GM21526 (cell line): ENCODE measurements around the gene ANXA9.

Experiments
- ATAC-seq: cut with Tn5 transposase; IDR thresholded peaks from one replicate; pipeline ENCODE4 v1.9.1; 2021; ENCODE audit warnings: moderate library complexity; ENCODE audit not compliant: unreplicated experiment, low FRiP score

The ANXA9 gene

DNA sequence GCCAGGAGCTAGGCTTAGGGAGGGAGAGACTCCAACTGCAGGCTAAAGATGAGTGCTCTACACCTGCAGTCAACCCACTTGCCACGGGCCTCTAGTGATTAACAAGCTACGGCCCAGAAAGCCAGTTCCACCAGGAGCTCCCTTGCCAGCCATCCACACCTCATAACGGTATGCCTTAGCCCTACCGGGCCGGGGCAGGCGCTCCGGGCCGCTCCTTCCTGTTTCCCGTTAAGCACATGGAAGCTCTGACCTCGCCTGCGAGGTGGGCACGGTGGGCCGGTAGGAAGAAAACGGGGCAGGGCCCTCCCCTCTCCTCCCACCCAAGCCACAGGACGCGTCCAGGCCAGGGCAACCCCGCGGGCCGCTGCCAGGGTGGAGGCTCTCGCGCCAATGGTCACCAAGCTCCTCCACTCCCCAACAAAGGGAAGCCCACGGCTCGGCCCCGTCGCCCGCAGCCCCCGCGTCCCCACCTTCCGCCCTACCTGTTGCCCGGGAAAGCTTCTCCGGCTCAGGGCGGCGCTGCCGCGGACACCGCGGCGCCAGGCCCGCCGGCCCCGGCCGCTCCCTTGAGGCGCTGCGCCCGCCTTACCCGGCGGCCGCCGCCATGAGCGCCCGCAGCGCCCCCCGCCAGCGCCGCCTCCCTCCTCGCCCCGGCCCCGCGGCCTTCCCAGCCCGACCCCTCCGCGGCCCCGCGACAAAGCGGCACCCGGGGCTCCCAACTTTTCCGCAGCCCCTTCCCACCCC is 8.1 kb upstream of the ANXA9 start:
- peak; percentile 29 for ATAC-seq

DNA sequence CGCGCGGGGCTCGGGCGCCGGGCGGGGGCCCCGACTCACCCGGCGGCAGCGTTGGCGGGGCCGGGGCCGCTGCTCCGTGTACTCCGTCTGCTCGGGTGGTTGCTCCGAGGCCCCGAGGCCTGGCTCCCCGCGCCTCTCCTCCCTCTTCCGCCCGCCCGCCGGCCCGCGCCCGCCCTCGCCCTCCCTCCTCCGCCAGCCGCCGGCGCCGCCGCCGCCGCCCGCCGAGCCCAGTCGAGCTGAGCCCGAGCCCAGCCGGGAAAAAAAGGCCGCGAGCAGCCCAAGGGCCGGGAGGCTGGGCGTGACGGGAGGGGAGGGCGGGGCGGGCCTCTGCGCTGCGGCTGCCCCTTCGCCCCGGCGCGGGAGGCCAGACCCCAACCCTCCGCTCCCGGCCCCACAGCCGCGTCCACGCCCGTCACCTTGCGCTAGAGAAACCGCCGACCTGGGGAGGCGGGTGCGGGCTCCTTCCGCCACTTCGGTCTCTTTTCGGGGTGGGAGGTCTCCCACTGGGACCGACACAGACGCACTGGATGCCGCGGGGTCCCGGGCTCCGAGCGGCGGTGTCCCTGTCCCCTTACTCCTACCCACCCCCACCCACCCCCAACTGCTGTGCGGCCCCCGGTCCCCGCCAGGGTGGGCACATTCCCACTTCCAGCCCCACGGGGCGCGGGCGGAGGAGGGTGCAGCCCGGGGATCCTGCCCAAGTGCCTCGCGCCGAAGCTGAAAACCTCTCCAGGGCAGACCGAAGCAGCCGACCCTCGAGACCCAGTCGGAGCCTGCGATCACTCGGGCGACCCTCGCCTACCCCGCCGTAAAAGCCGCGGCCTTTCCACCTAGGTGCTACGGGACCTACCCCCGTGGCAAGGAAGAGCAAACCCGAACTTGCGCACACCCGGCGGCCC is 7.3 kb upstream of the ANXA9 start, which contains the start of gene CERS2:
Gene CERS2 (minus strand): TSS at position 256 of the 899 bp plus-strand sequence. CDS start 5,745 bp downstream, outside the sequence.
- peak; percentile 41 for ATAC-seq

DNA sequence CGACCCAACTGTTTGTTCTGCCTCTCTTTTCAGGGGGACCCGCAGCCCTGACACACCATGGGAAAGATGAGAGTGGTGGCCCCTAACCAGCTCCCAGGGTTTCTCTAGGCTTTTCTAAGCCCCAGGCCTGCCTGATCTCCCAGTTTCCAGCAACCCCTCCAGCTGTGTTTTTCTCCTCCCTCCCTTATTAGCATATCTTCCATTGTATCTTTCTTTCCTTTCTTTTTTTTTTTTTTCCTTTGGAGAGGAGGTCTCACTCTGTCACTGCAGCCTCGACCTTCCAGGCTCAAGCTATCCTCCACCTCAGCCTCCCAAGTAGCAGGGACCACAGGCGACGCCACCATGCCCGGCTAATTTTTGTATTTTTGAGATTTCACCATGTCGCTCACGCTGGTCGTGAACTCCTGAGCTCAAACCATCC is 5.7 kb upstream of the ANXA9 start:
- no peak for ATAC-seq

DNA sequence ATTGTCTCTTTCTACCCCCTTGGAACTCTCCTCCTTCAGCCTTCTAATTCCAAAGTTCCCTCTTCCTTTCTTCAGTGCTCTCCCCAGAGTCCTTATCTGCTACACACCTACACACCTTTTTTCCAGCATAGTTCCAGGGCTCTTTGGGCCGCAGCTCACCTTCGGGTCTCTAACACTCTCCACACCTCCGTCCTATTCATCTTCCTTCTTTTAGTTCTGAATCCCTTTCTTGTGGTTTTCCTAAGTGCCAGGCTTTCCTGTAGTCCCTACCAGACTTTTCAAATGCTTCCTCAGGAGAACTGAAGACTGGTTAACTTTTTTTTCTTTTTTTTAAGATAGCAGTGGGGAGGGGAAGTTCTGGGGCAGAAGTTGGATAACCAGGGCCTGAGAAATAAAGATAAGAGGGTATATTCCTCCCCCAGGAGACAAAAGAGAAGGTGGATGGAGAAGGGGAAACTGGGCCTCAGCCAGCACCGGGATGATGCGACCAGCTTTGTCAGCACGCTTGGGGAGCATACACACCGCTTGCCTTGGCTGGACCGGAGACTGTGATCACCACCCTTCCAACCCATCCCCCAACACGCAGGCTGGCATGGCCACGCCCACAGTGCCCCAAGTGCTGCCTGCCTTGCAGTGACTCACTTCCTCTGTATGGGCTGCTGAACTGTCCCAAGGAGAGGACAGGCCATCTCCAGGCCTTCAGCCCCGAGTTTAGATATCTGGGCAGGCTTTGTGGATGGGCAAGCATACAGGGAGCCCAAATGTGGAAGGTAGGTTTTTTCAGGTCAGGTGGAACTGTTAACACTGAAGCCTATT is 5.0 kb upstream of the ANXA9 start:
- ATAC-seq: no peak

DNA sequence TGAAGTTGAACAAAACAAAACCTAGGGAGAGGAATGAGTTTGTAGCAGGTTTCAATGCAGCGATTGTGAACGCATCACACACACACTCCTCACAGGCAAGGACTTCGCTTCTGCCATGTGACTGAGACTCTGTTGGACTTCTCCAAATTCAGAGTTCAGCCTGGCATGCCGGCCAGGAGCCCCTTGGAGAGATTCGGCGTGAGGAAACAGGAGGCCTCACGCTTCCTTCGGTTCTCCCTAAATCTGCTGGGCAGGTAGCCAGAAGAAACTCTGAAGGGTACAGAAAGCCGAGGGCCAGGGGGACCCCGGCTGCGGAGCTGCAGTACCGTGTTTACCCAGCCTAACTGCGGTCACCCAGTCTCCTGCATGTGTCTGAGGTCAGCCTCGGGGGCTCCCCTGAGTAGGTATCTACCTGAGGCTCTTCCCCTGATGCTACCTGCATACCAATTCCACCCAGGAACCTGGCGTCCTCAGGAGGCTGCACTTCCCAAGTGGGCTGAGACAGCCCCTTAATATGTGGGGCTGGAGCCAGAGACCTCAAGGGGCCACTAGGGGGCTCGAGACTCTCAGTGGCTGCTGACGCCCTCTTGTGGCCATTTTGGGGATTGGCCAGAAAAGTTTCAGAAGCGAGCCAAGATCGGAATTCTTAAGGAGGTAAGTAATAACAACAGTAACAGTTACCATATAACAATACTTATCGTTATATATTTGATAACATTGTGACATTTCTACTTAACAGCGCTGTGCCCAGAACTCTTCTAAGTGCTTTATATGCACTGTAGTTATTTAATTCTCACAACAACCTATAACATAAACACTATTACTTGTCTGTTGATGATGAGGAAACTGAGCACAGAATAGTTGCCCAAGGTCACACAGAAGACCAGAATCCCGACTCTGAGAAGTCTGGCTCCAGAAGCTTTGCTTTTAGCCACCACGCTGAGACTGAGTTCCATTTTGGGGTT is 2.7 kb upstream of the ANXA9 start:
- ATAC-seq: no peak

DNA sequence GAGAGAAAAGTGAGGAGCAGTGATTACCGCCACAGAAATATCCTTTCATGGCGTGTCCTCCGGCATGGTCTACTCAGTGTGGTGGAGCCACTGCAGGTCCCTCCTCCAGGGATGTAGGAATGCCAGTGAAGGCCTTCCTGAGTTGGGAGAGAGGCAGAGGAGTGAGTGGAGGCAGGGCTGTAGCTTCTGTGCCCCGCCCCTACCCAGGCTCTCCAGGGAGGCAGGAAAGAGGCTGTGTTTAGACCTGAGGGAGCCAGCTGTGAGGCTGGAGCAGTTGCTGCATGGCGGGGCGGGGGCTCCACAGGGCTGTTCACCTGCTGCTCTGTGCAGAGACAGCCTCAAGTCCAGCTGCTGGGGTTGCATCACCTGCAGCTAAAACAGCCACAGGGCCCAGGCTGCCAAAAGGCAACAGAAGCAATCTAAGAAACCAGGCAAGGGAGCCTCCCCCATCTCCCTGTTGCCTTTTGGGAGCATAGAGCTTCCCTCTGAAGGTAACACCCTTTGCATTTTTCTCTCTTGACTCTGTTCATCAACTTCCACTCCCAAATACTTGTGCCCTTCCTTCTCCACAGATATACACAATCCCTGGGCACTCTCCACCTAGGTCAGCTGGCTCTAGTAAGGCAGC is 801 bp upstream of the ANXA9 start:
- ATAC-seq: no peak

DNA sequence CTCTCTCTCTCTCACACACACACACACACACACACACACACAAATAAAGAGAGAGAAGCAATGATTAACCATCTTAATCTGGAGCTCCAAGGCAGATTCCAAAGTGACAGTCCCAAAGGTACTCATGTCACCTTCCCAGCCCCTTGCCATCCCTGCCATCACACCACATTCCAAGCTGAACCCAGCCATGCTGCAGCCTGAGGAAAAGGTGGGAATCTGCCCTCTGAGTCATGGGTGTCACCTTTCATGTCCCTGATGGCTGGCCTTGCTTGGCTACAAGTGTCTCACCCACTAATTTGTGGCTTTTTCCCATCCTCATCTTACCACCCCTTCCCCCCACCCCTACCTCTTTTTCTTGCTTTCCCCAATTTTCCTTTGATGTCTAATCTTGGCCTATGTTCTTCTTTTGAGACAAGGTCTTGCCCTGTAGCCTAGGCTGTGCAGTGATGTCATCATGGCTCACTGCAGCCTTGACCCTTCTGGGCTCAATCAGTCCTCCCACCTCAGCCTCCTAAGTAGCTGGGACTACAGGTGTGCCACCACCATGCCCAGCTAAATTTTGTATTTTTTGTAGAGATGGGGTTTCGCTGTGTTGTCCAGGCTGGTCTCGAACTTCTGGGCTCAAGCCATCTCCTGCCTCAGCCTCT is 3.2 kb downstream of the ANXA9 start:
- ATAC-seq: no peak

DNA sequence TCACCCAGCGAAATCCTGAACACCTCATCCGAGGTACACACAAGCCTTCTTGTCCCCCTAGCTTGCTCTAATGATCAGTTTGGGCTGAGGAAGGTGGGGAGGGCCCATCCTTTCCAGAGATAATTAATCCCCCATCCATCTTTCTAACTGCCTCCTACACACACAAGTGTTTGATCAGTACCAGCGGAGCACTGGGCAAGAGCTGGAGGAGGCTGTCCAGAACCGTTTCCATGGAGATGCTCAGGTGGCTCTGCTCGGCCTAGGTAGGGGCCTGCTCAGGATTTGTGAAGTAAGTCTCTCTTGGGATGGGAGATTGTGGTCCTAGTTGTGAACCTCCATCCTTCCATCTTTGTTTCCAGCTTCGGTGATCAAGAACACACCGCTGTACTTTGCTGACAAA is 5.8 kb downstream of the ANXA9 start:
- no peak for ATAC-seq

DNA sequence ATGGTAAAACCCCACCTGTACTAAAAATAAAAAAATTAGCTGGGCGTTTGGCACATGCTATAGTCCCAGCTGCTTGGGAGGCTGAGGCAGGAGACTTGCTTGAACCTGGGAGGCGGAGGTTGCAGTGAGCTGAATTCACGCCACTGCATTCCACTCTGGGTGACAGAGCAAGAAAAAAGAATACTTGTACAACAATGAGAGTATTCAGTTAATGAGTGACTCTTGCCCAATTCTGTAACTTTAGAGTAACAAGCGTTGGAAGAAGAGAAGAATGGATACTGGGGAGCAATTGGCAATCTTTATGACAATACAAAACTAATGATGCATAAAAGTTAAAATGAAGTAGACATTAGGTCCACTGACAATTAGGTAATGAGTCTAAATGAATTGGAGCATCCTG is 10.5 kb downstream of the ANXA9 start:
- no peak for ATAC-seq

DNA sequence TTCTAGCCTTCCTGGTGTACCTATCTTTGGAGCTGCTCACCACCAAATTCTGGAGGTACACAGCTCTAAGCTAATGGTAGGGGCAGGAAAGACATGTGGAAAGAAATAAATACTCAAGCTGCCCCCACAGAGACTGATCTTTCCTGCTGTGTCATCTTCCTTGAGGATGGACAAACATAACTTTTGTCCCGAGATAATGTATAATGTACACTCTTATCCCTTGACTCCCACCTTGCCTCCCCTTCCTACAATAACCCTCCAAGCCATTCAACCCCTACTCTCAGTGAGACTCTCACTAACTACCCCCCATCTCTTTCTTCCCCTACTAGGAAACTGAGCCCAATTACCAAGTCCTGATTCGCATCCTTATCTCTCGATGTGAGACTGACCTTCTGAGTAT is 12.2 kb downstream of the ANXA9 start:
- ATAC-seq: no peak

DNA sequence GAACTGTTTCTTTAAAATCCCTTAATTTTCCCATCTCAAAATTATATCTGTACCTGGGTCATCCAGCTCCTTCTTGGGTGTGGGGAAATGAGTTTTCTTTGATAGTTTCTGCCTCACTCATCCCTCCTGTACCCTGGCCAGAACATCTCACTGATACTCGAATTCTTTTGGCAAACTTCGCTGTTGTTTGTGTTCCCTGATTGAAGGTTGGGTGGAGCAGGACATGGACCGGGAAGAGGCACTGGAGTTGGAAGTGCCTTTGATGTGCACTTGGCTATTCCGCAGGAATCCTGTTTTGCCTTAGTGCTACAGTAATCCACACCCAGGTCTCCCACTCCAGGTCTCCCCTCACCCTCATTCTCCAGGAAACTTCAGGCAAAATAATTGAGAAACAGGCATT is 13.4 kb downstream of the ANXA9 start:
- ATAC-seq: no peak

DNA sequence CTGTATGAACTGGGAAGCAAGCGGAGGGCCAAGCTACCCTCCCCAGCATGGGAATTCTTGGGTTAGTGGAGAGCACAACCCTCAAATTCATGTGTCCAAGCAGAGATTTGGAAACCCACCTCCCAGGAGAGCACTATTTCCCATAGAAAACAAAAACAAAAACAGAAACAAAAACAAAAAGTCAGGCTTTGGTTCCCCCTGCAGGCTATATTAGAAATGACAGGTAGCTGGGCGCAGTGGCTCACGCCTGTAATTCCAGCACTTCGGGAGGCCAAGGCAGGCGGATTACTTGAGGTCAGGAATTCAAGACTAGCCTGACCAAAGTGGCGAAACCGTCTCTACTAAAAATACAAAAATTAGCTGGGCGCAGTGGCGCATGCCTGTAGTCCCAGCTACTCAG is 13.8 kb downstream of the ANXA9 start:
- ATAC-seq: no peak

DNA sequence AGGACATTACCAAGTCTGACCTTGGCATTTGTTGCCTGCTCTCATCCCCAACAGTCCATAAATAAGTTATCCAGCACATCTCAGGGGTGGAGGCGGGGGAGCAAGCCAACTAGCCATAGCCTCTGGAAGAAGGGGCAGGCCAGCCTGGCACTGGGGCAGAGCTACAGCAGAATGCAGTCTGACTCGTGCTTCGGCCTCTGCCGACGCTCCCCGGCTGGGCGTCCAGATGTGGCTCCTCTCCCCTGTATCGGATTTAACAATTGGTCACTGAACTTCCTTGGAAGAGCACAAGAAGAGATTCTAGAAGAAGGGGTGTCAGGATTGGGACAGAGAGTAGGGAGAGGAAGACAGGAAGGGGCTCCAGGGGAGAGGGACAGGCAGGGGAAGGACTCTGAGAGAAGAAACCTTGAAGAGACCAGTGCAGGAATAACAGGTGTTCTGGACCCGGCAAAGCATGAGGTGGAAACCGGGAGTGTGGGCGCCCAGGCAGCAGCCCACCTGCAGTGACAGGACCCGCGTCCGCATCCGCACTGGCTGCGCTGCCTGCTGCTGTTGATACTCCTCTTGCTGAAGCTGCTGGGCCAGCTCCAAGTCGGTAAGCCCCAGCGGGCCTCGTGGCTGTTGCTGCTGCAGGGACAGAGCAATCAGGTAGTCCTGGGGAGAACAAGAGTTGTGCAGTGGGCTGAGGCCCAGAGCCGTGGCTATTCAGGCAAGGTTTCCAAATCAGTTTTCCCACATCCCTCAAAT is 15.2 kb downstream of the ANXA9 start:
- no peak for ATAC-seq

DNA sequence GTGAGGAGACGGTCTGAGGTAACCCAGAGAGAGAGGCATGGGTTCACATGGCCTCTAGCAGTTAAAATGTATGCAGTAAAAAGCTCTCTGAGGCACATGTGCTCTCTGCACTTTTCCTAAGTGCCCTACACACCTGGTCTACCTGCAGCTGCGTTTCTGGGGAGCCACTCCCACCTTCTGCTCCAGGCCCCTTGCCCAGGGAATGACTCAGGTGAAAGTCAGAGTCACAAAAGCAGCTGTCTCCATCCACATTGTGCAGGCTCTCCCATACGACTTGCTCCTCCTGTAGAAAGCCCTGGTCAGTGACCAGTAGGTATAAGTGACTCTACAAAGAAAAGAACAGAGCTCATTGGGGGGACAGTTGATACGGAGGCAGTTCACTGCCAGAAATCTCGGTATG is 15.9 kb downstream of the ANXA9 start:
- ATAC-seq: no peak

DNA sequence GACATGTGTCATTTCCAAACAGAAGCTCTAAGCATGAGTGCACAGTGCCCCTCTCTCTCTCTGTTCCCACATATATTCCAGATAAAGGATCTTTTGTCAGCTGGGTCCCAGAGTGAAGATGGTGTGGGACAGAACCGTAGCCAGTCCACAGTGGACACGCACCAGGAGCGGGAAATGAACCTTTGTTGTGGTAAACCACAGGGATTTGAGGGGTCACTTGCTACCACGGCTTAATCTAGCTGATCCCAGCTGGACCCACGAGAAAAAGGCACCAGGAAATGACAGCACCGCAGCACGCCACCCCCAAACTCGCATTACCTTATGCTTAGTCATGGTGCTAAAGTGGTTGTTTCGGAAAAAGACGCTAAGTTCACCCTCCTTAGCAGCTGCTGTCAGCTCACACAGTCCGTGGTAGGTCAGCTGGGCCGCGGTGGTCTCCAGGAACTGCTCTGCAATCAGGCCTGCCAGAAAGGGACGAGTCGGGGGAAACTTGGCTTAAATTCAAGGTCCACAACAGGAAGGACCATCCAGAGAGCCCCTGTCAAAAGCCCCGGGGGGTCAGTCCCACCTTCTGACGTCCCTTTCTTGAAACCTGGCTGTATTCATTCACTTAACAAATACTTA is 17.1 kb downstream of the ANXA9 start:
- ATAC-seq: no peak

DNA sequence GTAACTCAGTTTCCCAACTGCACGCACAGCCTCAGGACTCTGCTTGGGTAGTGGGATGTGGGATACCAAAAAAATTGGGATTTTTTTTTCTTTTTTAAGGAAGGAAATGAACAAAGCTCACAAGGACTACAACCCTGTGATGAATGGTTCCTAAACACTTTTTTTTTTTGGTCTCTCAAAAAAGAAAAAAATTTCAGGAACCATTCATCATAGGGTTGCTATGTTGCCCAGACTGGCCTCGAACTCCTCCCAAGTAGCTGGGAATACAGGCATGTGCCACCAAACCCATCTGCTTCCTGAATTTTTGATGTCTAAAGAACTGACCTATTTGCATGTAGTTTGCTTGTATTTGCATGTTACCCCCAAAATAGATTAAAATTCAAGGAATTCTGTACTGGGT is 17.8 kb downstream of the ANXA9 start:
- ATAC-seq: no peak

DNA sequence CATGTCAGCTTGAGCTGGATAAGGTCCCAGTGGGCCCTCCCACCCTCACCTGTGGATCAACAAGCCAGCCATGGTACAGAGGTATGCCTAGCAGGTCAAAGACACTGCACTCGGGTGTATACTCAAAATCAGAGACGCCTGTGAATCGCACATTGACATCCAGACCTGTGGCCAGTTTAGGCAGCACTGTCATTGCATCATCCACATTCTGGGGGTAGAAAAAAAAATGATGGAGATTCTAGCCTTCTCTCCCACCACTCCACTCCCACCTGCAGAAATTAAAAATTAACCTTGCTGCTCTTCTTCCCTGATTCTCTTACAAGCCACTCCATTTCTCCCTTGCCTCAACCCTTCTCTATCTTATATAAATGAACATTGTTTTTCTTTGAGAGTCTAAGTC is 18.3 kb downstream of the ANXA9 start:
- no peak for ATAC-seq

DNA sequence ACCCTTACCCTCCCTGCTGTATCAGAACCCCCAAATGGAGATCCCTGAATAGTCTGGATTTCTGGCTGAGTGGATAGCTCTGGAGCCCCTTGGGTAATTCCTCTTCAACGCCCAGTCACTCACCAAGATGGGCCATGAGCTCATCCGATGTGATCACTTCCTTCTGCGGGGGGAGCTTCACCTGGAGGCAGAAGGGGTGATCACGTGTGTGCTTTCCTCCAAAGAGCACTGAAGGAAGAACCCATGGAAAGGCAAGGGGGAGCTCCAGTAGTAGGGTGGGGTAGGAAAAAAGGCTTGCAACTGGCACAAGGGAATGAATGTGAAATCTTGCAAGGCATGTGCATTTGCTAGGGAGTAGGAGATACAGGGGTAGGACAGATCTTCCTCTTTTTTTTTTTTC is 19.5 kb downstream of the ANXA9 start:
- ATAC-seq: no peak
